ENCODE data around the gene SLC7A5. TPM values are rescaled to one million over a fixed set of nuclear protein-coding genes. Genes with fewer than 3 reads are reported as not detected.
A peak's percentile ranks its signal among the peaks of the same experiment; 100 is the strongest.

The SLC7A5 gene
- total and polyA plus RNA-seq, 2 of the 13 experiments (the other 11 are each of a cell fraction or from before 2014, with no cell fraction given): 79.6 to 155 TPM

GRCh38 chr16:87789437-87790291, 79.6 kb downstream of the SLC7A5 start (continued):
- TF ChIP-seq ZNF407 (CRISPR knock-in tag; IDR thresholded peaks at IDR 0.05; ENCODE audit: not compliant biosample characterization) (no peak), ZBTB20 (CRISPR knock-in tag; IDR thresholded peaks at IDR 0.05; ENCODE audit: borderline replicate concordance, low read depth) (no peak), TBX2 (CRISPR knock-in tag; IDR thresholded peaks at IDR 0.05; ENCODE audit: borderline replicate concordance) (peak; percentile 53), JARID2 (CRISPR knock-in tag; IDR thresholded peaks at IDR 0.05; ENCODE audit: insufficient replicate concordance) (no peak), ELF3 (CRISPR knock-in tag; IDR thresholded peaks at IDR 0.05) (peak; percentile 42), FOXO1 (CRISPR knock-in tag; IDR thresholded peaks at IDR 0.05) (peak; percentile 68), ETV6 (CRISPR knock-in tag; conservative IDR thresholded peaks at IDR 0.05) (no peak), ZBTB14 (CRISPR knock-in tag; IDR thresholded peaks at IDR 0.05) (0 out of 2 replicates have a peak, but pooled peaks have one; percentile 17), ATF7 (IDR thresholded peaks at IDR 0.05) (no peak), ATF7 (CRISPR knock-in tag; IDR thresholded peaks at IDR 0.05) (0 out of 2 replicates have a peak, but pooled peaks have one; percentile 63), ADNP (CRISPR knock-in tag; IDR thresholded peaks at IDR 0.05) (peak; percentile 38), ZNF143 (CRISPR knock-in tag; IDR thresholded peaks at IDR 0.05) (no peak), ESRRA (CRISPR knock-in tag; IDR thresholded peaks at IDR 0.05; ENCODE audit: low read depth) (peak; percentile 98), ZSCAN9 (CRISPR knock-in tag; IDR thresholded peaks at IDR 0.05; ENCODE audit: borderline replicate concordance) (peak; percentile 82), SIX1 (CRISPR knock-in tag; IDR thresholded peaks at IDR 0.05; ENCODE audit: borderline replicate concordance) (no peak), ZNF512B (CRISPR knock-in tag; IDR thresholded peaks at IDR 0.05; ENCODE audit: borderline replicate concordance) (no peak)
